NCI-H1048 (cell line): Measurements from ENCODE around the gene CANT1.
"Not testable (repeated sequence)": the region's sequence is repeated elsewhere in the genome, so short reads cannot be mapped to it uniquely, and the experiment has no call there.

Experiments used
- DNase-seq: peaks from one replicate; lab custom pipeline; 2025; lab: John Stamatoyannopoulos, UW

Gene CANT1

DNA sequence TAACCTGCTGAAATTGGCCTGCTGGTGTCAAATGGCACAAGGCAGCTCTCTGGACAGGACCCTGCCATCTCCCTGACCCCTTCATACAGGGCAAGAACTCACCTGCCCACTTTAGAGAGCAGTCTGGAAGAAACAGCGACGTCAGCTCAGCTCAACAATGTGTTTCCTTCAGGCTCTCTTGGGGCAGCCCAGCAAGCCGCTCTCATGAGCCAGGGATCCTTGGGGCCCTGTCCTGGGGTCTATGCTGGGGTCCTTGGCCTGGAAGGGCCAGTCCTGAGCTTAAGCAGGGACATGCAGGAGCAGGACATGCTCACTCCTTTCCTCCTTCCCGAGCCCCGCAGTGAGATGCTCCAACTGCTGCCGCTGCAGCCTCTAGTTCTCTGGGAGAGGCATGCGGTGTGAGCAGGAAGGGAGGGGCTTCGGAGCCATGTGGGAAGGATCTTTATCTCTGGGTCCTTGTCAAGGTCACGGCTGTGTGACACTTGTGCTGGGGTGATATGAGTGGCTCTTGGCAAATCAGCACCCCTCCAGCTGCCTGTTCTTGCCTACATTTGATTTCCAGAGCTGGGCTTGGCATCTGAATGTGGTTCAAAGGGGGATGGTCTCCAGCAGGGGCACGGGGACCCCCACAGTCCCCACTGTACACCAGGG is 17.8 kb upstream of the CANT1 start:
- DNase-seq, result no peak

- DNase-seq, result no peak
These were observed 17.1 kb upstream of the CANT1 start for GRCh38 chr17:79026376-79027273.

DNA sequence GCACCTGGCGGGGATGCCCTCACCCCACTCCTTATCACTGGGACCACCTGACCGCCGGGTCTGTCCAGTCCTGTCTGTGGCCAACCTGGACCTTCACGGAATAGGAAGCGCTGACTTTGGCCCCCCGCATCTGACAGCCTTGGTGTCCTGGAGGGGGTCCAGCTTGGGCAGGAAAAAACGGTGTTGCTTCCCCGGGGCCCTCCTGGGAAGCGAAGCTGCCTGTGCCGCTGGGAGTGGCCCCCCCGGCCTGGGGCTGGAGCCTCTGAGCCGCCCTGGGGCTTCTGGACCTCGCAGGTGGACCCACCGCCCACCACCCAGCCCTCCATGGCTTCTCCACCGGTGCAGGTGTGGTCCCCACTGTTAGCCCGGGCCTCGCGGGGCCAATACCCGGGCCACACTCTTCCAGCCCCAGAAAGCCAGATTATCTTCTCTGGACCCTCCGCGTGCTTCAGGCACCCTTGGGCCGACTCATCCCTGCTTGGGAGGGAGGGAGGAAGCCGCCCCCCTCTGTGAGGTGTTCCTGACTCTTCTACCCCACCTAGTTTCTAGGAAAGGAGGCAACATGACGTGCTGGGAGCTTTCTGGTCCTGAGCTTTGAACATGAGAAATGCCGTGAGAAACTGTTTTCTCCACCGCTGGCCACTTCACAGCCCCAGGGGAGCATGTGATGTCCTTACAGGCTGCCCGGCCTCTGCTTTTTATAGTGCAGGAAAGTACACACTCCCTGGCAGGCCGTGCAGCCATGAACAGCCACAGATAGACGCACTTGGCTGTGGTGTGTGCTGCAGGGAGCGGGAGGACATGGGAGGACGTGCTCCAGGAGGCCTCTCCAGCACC is 15.6 kb upstream of the CANT1 start:
- no peak for DNase-seq

- DNase-seq, result no peak
These were observed 14.6 kb upstream of the CANT1 start, which contains the start of gene C1QTNF1 for GRCh38 chr17:79023886-79024771. TSS of gene C1QTNF1 (plus strand) at chr17:79024169. CDS start at chr17:79043969, 19,800 bp downstream.

DNA sequence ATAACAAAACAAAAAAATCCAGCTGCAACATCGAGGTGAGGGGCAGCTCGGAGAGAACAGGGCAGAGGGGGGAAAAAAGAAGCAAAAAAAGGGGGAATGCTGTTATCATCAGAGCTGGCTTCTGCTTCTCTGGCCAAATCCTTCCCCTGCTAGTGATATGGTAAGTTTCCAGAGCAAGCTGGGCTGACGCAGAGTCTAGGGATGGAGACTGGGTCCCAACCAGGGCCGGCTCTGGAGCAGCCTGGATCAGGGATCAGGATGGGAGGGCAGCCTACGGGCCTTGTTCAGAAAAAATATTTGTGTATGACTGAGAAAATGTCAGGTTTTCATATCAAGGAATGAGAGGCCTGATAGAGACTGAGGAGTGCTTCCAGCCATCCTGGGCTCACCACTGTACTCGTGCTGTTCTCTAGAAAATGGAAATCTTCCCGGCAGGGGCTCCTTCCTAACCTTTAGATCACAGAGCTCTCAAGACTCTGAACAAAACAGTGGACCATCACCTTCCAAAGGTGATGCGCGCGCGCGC is 13.7 kb upstream of the CANT1 start:
- DNase-seq, result no peak

- DNase-seq, result no peak
These were observed 13.0 kb upstream of the CANT1 start for GRCh38 chr17:79022507-79022991.

- DNase-seq, result not testable (repeated sequence)
These were observed 12.4 kb upstream of the CANT1 start for GRCh38 chr17:79021929-79022328.

DNA sequence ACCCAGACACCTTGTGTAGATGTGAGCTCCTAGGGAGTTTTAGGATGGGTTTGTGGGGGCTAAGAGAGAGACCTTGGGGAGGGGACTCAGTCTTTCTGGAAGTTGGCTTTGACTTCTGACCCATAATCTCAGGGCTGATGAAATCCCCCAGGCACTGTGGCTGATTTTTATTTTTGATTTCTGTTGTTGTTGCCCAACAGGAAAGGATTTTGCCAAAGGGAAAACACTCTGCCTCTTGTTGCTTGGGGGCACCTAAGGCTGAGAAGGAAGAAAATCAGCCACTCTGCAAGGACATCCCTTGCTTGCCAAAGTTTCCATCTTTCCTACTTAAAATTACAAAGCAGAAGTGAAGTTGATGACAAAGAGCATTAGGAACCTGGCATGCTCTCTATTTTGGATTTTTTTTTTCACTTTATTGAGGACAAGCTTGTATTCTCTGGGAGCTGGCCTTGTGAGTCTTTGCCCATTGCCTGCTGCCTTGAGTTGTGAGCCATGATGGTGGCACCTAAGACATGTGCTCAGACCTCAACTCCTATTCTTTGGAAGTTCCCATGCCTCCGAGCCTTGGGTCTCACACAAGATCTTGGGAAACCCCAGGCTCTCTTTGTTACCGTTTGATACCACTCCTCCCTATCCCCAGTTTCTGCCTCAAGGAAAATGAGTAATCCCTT is 11.2 kb upstream of the CANT1 start:
- DNase-seq, result no peak

DNA sequence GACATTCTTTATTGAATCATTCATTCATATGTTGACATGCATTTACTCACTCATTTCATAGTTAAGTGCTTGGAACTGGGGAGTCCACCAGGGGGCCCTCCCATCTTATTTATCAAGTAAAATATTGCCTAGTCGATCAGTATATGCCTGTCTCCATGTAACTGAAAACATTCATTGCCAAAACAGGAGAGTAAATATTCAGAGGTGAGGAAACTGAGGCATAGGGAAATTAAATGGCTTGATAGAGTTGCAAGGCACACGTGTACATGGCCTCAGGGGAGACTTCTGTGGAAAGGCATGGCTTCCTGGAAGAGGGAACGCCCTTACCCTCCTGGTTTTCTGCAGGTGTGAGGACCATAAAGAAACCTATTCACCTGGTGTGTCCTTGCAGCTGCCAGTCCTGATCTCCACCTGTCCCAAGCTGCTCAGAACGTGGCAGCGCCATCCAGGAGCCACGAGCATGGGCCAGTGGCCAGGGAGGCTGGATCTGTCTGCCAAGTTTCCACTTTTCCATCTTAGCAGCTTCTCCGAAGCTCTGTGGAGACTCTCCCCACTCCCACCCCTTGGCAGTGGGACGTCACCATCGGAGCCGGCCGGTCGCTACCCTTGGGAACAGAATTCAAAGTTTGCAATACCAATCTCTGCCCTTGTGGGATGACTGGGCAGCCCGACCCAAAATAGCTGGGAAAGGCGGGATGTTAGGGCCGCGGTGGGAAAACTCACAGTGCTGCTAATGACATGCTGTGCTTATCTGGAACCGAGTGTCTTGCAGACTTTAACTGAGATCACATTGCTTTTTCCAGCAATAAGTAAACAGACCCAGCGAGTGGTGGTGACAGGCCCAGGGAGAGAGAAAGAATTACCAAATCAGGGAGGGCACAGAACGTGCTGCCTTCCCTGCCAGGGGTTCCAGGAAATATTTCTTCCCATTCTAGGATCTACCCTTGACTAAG is 10.3 kb upstream of the CANT1 start:
- no peak for DNase-seq

DNA sequence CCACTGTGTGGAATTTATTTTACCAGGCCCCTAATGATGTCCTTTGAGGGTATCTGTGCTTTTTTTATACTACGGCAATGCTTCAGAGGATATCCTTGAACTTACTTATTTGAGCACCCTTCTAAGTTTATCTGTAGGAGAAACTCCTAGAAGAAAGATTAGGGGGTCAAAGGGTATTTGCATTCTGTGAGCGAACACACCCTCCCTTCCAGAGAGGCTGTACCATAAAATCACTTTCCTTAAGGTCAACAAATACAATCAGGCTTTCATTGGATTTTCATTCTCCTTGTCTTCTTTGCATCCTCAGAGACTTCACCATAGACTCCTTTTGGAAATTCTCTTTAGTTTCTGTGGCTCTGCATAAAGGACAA is 9.7 kb upstream of the CANT1 start:
- no peak for DNase-seq

- DNase-seq, result no peak
These were observed 8.8 kb upstream of the CANT1 start for GRCh38 chr17:79018370-79018695.

- DNase-seq, result no peak
These were observed 8.2 kb upstream of the CANT1 start for GRCh38 chr17:79017546-79018369.

- DNase-seq, result no peak
These were observed 4.7 kb upstream of the CANT1 start for GRCh38 chr17:79014158-79014758.

GRCh38 chr17:79012563-79013134 is 3.1 kb upstream of the CANT1 start:
- no peak for DNase-seq

DNA sequence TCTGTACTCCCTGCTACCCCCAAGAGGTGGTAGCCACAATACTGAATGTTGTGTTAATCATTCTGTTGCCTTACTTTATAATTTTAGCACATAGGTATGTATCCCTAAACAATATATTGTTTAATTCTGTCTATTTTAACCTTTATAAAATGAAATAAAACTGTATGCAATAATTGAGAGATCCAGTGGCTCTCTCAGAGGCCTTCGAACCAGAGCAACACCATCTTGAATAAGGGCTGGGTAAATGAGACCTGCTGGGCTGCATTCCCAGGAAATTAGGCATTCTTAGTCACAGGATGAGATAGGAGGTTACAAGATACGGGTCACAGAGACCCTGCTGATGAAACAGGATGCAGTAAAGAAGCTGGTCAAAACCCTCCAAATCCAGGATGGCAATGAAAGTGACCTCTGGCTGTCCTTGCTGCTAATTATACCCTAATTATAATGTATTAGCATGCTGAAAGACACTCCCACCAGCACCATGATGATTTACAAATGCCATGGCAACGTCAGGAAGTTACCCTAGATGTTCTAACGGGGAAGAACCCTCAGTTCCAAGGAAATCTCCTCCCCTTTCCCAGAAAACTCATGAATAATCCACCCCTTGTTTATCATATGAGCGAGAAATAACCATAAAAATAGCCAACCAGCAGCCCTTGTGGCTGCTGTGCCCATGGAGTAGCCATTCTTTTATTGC is 2.0 kb upstream of the CANT1 start:
- DNase-seq, result no peak

GRCh38 chr17:79010304-79010646 is 711 bp upstream of the CANT1 start:
- no peak for DNase-seq

DNA sequence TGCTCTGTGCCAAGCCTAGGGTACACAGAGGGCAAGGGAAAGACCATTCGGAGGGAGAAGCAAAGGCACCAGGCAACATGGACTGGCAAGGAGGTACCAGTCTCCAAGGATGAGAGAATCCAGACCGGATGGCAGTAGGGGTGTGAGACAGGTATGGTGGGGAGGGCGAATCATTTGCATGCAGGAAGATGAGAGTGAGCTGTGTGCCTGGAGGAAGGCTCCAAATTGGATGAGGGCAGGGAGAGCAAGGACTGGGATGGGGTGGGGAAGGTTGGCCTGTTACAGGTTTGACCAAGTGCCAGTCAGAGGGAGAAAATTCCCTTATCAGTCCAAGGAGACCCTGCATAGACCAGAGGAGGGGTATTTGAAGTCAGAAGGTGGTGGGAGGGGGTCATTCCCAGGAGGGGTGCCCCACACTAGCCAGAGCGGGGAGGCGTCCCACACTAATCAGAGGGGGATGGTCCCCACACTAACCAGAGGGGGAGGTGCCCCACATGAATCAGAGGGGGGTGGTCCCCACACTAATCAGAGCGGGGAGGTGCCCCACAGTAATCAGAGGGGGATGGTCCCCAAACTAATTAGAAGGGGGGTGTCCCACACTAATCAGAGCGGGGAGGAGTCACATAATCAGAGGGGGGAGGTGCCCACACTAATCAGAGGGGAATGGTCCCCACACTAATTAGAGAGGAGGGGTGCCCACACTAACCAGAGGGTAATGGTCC is 737 bp downstream of the CANT1 start:
- no peak for DNase-seq
